GM12878 (cell line): Measurements from ENCODE around the gene CCDC141. TPM values are rescaled to one million over a fixed set of nuclear protein-coding genes. Genes with fewer than 3 reads are reported as not detected.

Source experiments
- ATAC-seq: fragments of 200-7000 bp; cut with Tn5 transposase; 3 replicates; pipeline ENCODE4 v1.9.1; 2020; ENCODE audit warnings: mild to moderate bottlenecking, moderate library complexity
- BruUV-seq: library from RNA; stranded (reverse); fragments of 400-500 nt; replicated peaks from 2 replicates; lab custom pipeline; 2021; lab: Mats Ljungman, UMichigan
- CTCF ChIA-PET: fragments of 300-600 bp; sonication (Branson Sonifier 250); formaldehyde crosslinking; extraction: SDS; loops from one replicate; lab custom pipeline; 2021; ENCODE audit warnings: inconsistent platforms; lab: Yijun Ruan, JAX
- POLR2A ChIA-PET: fragments of 350-600 bp; formaldehyde crosslinking; extraction: SDS; loops from one replicate; lab custom pipeline; 2021; ENCODE audit warnings: inconsistent platforms; lab: Charles Lee
- RAD21 ChIA-PET: fragments of 300-600 bp; sonication (Branson Sonifier 250); formaldehyde crosslinking; loops from one replicate; lab custom pipeline; 2023; ENCODE audit warnings: antibody characterized with exemption; ENCODE audit not compliant: unreplicated experiment; lab: Charles Lee
- SMC1A ChIA-PET: fragments of 300-600 bp; sonication (Branson Sonifier 250); formaldehyde crosslinking; loops from one replicate; lab custom pipeline; 2023; ENCODE audit not compliant: unreplicated experiment, uncharacterized antibody; lab: Charles Lee
- DNase-seq: peaks from one replicate; pipeline ENCODE4 v3.0.0-alpha.2; 2011; ENCODE audit warnings: low read depth, low spot score
- FAIRE-seq: peaks from 3 replicates; lab custom pipeline; 2011; peaks lifted over from hg19 to GRCh38; lab: Jason Lieb, UNC
- H2AFZ ChIP-seq: 2 replicates; pipeline ENCODE4 v1.6.0; 2011; ENCODE audit warnings: low read depth, low read length, control low read depth; ENCODE audit not compliant: control insufficient read depth
- H3K27ac ChIP-seq: 2 replicates; pipeline ENCODE4 v1.5.1; 2011; ENCODE audit warnings: control low read depth; ENCODE audit not compliant: control insufficient read depth, insufficient read depth
- H3K27me3 ChIP-seq, 2 experiments: replicated peaks in 1 of 2; 2 replicates each; pipeline versions ENCODE4 v1.6.0 to v1.6.1; 2011; ENCODE audit warnings: low read length in 1 of 2; ENCODE audit not compliant: control insufficient read depth in 2 of 2, insufficient read depth in 2 of 2
- H3K36me3 ChIP-seq, 2 experiments: 2 replicates each; pipeline ENCODE4 v1.5.1; 2011; ENCODE audit warnings: low read length in 1 of 2; ENCODE audit not compliant: control insufficient read depth in 2 of 2, insufficient read depth in 2 of 2
- H3K4me1 ChIP-seq: 2 replicates; pipeline ENCODE4 v1.6.1; 2011; ENCODE audit warnings: mild to moderate bottlenecking, low read length, moderate library complexity, mixed read lengths; ENCODE audit not compliant: control insufficient read depth, insufficient read depth
- H3K4me2 ChIP-seq: 2 replicates; pipeline ENCODE4 v1.6.0; 2011; ENCODE audit warnings: control low read depth; ENCODE audit not compliant: control insufficient read depth, insufficient read depth
- H3K4me3 ChIP-seq: fragments of 200-600 bp; sonication (generic); 2 replicates; pipeline ENCODE4 v1.5.1; 2016
- H3K79me2 ChIP-seq: 2 replicates; pipeline ENCODE4 v1.6.0; 2011; ENCODE audit warnings: low read length; ENCODE audit not compliant: control insufficient read depth, insufficient read depth
- H3K9ac ChIP-seq: 2 replicates; pipeline ENCODE4 v1.8.0; 2011; ENCODE audit warnings: low read length, control low read depth, mixed read lengths; ENCODE audit not compliant: control insufficient read depth, insufficient read depth
- H3K9me3 ChIP-seq: replicated peaks from 3 replicates; pipeline ENCODE4 v1.5.1; 2011; ENCODE audit warnings: mild to moderate bottlenecking, low read length; ENCODE audit not compliant: control insufficient read depth, insufficient read depth
- H4K20me1 ChIP-seq: 2 replicates; pipeline ENCODE4 v1.6.0; 2011; ENCODE audit not compliant: control insufficient read depth, insufficient read depth
- CBFB ChIP-seq: IDR thresholded peaks from 2 replicates; pipeline ENCODE4 v1.6.1; 2016; ENCODE audit warnings: antibody characterized with exemption, low read depth
- CBX3 ChIP-seq: fragments of 200-600 bp; sonication (generic); IDR thresholded peaks from 2 replicates; pipeline ENCODE4 v1.6.1; 2016; ENCODE audit warnings: low read depth, borderline replicate concordance
- ESRRA ChIP-seq: IDR thresholded peaks from 2 replicates; pipeline ENCODE4 v1.6.1; 2012; ENCODE audit warnings: mild to moderate bottlenecking, low read length, improper control_type of control experiment
- FOS ChIP-seq: IDR thresholded peaks from 3 replicates; pipeline ENCODE4 v1.6.1; 2011; ENCODE audit warnings: borderline replicate concordance; ENCODE audit not compliant: insufficient read length; ENCODE audit errors: extremely low read depth
- HDAC6 ChIP-seq: fragments of 200-600 bp; sonication (generic); IDR thresholded peaks from one replicate; pipeline ENCODE4 v1.8.0; 2017; ENCODE audit warnings: antibody characterized with exemption; ENCODE audit not compliant: unreplicated experiment
- JUND ChIP-seq: IDR thresholded peaks from 2 replicates; pipeline ENCODE4 v1.6.1; 2012; ENCODE audit warnings: low read depth, mild to moderate bottlenecking, low read length, improper control_type of control experiment, moderate library complexity
- KAT2A ChIP-seq: conservative IDR thresholded peaks from 2 replicates; pipeline ENCODE4 v1.6.1; 2011; ENCODE audit warnings: low read depth, low read length; ENCODE audit not compliant: control insufficient read depth
- NR2C1 ChIP-seq: fragments of 450-650 bp; IDR thresholded peaks from 2 replicates; pipeline ENCODE4 v1.6.1; 2017; ENCODE audit warnings: antibody characterized with exemption, mild to moderate bottlenecking, moderate library complexity
- POLR2A ChIP-seq: IDR thresholded peaks from 2 replicates; pipeline ENCODE4 v1.6.1; 2011; ENCODE audit warnings: low read depth, mild to moderate bottlenecking, low read length
- RAD21 ChIP-seq: IDR thresholded peaks from 2 replicates; pipeline ENCODE4 v1.6.1; 2011; ENCODE audit warnings: mild to moderate bottlenecking, low read depth, low read length, moderate library complexity; ENCODE audit not compliant: insufficient read depth
- SIX5 ChIP-seq: IDR thresholded peaks from 2 replicates; pipeline ENCODE4 v1.6.1; 2011; ENCODE audit warnings: mild to moderate bottlenecking, low read depth, low read length, moderate library complexity; ENCODE audit not compliant: severe bottlenecking
- STAT1 ChIP-seq: fragments of 450-650 bp; conservative IDR thresholded peaks from 2 replicates; pipeline ENCODE4 v1.6.1; 2014; ENCODE audit warnings: antibody characterized with exemption, mild to moderate bottlenecking
- TAF1 ChIP-seq: IDR thresholded peaks from 2 replicates; pipeline ENCODE4 v1.6.1; 2011; ENCODE audit warnings: mild to moderate bottlenecking, low read depth, low read length, borderline replicate concordance
- WRNIP1 ChIP-seq: IDR thresholded peaks from 2 replicates; pipeline ENCODE4 v1.6.1; 2011; ENCODE audit warnings: low read depth, low read length, improper control_type of control experiment, borderline replicate concordance
- YY1 ChIP-seq: IDR thresholded peaks from 2 replicates; pipeline ENCODE4 v1.6.1; 2011; ENCODE audit warnings: low read depth, mild to moderate bottlenecking, low read length
- ZNF274 ChIP-seq: IDR thresholded peaks from one replicate; pipeline ENCODE4 v1.8.0; 2011; ENCODE audit not compliant: insufficient read length, insufficient read depth
- WGBS: methylation state at CpG from one replicate; pipeline ENCODE4 v1.1.6; 2016; ENCODE audit warnings: low lambda C conversion rate; ENCODE audit not compliant: insufficient replicate concordance, insufficient coverage; ENCODE audit errors: missing lambda C conversion rate; 5-methylcytosine and 5-hydroxymethylcytosine counted together
- in situ Hi-C: fragments of 300-500 bp; cut with MboI; formaldehyde crosslinking; loops from 9 replicates; pipeline ENCODE4 v1.14.3; 2018; ENCODE audit warnings: mixed read lengths
- intact Hi-C: fragments of 100-400 bp; cut with micrococcal nuclease; formaldehyde crosslinking; loops from one replicate; pipeline ENCODE4 v1.14.2; 2022; ENCODE audit not compliant: unreplicated experiment
- polyA plus RNA-seq, 11 experiments: library from polyadenylated mRNA; depleted of rRNA in 4 of 11; unstranded in 6 of 11; stranded (reverse) in 5 of 11; fragments of >200 nt; fragmentation: Nextera tagmentation in 4 of 11; fragmentation: Illumina TruSeq in 1 of 11; extraction: Ambion mirVana in 4 of 11; extraction: Trizol in 1 of 11; gene quantifications; 1 replicate in 1 of 11; 2 replicates in 10 of 11; pipeline versions ENCODE4 v1.2.1 to v1.2.3, GENCODE V29; 2011 to 2016; ENCODE audit warnings: inconsistent platforms in 2 of 11, missing spikeins in 2 of 11, low read depth in 1 of 11
- total RNA-seq, 4 experiments: library from RNA; depleted of rRNA in 3 of 4; stranded (reverse); fragments of >200 nt in 3 of 4; fragmentation: Illumina TruSeq in 1 of 4; extraction: Trizol in 1 of 4; gene quantifications; 2 replicates each; pipeline versions ENCODE4 v1.2.1 to v1.2.3, GENCODE V29; 2013 to 2021
- TF ChIP-seq, protein P1 (sequence below): fragments of 450-650 bp; IDR thresholded peaks from 2 replicates; pipeline ENCODE4 v1.6.1; 2017; ENCODE audit warnings: mild to moderate bottlenecking, moderate library complexity
- TF ChIP-seq, protein P2 (sequence below): fragments of 450-650 bp; IDR thresholded peaks from 2 replicates; pipeline ENCODE4 v1.6.1; 2017; ENCODE audit warnings: mild to moderate bottlenecking, low read depth, inconsistent platforms; ENCODE audit not compliant: poor library complexity, severe bottlenecking

The CCDC141 gene
- total and polyA plus RNA-seq, 10 of the 15 experiments (the other 5 are each of a cell fraction or from before 2014, with no cell fraction given) = 0.84 to 12.5 (median 3.6) TPM

DNA sequence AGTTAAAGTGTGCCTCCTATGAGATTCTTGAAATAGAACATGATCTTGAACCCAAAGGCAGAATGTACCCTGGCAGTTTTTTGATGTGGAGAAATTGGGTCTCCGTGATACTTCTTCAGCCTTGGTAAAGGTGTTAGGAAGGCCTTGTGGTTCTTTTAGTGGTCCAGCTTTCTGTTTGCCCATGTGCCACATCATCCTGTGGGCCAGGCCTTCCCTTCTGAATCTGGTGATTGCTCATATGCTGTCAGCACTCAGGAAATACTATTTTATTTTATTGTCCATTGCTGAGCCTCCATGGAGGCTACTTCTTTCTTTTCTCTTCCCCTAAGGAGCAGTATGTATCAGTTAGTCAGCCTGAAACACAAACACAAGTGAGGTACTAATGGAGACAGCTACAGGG lies 52.9 kb downstream of the CCDC141 start:
- peaks cover 9% of the 10 kb centered on the region for H3K4me1 ChIP-seq
- H3K79me2 ChIP-seq = no peaks in the 10 kb centered on the region
- H3K27ac ChIP-seq = no peak overlapping the region
- no peak overlapping the region for H3K4me3 ChIP-seq
- intact Hi-C loops (no loop called here), in situ Hi-C loops (no loop called here)
- H2AFZ ChIP-seq = no peak overlapping the region
- H3K9me3 ChIP-seq = no peaks in the 10 kb centered on the region; the same call in 2 of the 3 replicates
- CTCF ChIA-PET = interaction anchor here (0.9 to 2.7 kb wide), 5 partner anchors 11 to 133 kb away, joined by 3 to 9 read pairs (median 4); no protein-coding TSS in a partner anchor
- FAIRE-seq (no peak), DNase-seq (no peak), ATAC-seq (no peak)
- SMC1A ChIA-PET = interaction anchor here (1.1 to 3.7 kb wide), 3 partner anchors 10 to 100 kb away, joined by 3 to 34 read pairs (median 6); no protein-coding TSS in a partner anchor
- POLR2A ChIA-PET = no interaction called here
- no peaks in the 10 kb centered on the region for H4K20me1 ChIP-seq
- no peak overlapping the region for H3K4me2 ChIP-seq
- BruUV-seq = no TSS peak
- 100% methylated on average over 1 of the region's 1 CpG for WGBS
- no peaks in the 10 kb centered on the region for H3K36me3 ChIP-seq
- RAD21 ChIA-PET = interaction anchor here (0.9 to 1.4 kb wide), 2 partner anchors 22 to 145 kb away, joined by 3 read pairs; no protein-coding TSS in a partner anchor
- H3K27me3 ChIP-seq = no peaks in the 10 kb centered on the region
- H3K9ac ChIP-seq = no peak overlapping the region
- TF ChIP-seq POLR2A (no peak), ZNF274 (no peak), CBX3 (no peak), TAF1 (no peak), KAT2A (no peak), STAT1 (no peak), RAD21 (no peak), WRNIP1 (no peak), CBFB (no peak), YY1 (no peak), NR2C1 (no peak), FOS (no peak), SIX5 (no peak), HDAC6 (no peak), ESRRA (no peak), JUND (no peak)
- TF ChIP-seq, protein P1, sequence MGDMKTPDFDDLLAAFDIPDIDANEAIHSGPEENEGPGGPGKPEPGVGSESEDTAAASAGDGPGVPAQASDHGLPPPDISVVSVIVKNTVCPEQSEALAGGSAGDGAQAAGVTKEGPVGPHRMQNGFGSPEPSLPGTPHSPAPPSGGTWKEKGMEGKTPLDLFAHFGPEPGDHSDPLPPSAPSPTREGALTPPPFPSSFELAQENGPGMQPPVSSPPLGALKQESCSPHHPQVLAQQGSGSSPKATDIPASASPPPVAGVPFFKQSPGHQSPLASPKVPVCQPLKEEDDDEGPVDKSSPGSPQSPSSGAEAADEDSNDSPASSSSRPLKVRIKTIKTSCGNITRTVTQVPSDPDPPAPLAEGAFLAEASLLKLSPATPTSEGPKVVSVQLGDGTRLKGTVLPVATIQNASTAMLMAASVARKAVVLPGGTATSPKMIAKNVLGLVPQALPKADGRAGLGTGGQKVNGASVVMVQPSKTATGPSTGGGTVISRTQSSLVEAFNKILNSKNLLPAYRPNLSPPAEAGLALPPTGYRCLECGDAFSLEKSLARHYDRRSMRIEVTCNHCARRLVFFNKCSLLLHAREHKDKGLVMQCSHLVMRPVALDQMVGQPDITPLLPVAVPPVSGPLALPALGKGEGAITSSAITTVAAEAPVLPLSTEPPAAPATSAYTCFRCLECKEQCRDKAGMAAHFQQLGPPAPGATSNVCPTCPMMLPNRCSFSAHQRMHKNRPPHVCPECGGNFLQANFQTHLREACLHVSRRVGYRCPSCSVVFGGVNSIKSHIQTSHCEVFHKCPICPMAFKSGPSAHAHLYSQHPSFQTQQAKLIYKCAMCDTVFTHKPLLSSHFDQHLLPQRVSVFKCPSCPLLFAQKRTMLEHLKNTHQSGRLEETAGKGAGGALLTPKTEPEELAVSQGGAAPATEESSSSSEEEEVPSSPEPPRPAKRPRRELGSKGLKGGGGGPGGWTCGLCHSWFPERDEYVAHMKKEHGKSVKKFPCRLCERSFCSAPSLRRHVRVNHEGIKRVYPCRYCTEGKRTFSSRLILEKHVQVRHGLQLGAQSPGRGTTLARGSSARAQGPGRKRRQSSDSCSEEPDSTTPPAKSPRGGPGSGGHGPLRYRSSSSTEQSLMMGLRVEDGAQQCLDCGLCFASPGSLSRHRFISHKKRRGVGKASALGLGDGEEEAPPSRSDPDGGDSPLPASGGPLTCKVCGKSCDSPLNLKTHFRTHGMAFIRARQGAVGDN = no peak
- TF ChIP-seq, protein P2, sequence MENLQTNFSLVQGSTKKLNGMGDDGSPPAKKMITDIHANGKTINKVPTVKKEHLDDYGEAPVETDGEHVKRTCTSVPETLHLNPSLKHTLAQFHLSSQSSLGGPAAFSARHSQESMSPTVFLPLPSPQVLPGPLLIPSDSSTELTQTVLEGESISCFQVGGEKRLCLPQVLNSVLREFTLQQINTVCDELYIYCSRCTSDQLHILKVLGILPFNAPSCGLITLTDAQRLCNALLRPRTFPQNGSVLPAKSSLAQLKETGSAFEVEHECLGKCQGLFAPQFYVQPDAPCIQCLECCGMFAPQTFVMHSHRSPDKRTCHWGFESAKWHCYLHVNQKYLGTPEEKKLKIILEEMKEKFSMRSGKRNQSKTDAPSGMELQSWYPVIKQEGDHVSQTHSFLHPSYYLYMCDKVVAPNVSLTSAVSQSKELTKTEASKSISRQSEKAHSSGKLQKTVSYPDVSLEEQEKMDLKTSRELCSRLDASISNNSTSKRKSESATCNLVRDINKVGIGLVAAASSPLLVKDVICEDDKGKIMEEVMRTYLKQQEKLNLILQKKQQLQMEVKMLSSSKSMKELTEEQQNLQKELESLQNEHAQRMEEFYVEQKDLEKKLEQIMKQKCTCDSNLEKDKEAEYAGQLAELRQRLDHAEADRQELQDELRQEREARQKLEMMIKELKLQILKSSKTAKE = no peak
